Ammon's horn (tissue), 1 donor: ENCODE data around the gene CEMIP2.

ENCODE experiments used
- DNase-seq: peaks from one replicate; pipeline ENCODE4 v3.0.0-alpha.2; 2016; ENCODE audit warnings: low spot score

Gene CEMIP2

GRCh38 chr9:71638627-71639026 is 129.7 kb downstream of the CEMIP2 start:
- peak; percentile 44 for DNase-seq

- no peak for DNase-seq
These were observed 130.4 kb downstream of the CEMIP2 start for GRCh38 chr9:71637926-71638325.

GRCh38 chr9:71637375-71637774 is 130.9 kb downstream of the CEMIP2 start:
- no peak for DNase-seq

GRCh38 chr9:71636143-71636839 is 132.0 kb downstream of the CEMIP2 start:
- no peak for DNase-seq

GRCh38 chr9:71634752-71635151 is 133.6 kb downstream of the CEMIP2 start:
- peak; percentile 21 for DNase-seq
